Gastrocnemius medialis (tissue), 4 donors: Measurements from ENCODE around the gene RPS6KC1. TPM values are rescaled to one million over a fixed set of nuclear protein-coding genes. Genes with fewer than 3 reads are reported as not detected.

ENCODE experiments used
- ATAC-seq, 2 donors: fragments of 150-250 bp; one replicate each; pipeline ENCODE4 v1.9.1; 2016
- DNase-seq, 2 donors: peaks; one replicate each; pipeline ENCODE4 v3.0.0-alpha.2; 2019
- H3K27ac ChIP-seq, 4 donors: fragments of 200-600 bp; sonication (generic); 1 replicate in 1 of 4; 2 replicates in 3 of 4; pipeline ENCODE4 v1.5.1; 2016 to 2018; ENCODE audit warnings: mild to moderate bottlenecking in 2 of 4, moderate library complexity in 1 of 4
- H3K27me3 ChIP-seq, 3 donors: fragments of 200-600 bp; sonication (generic) in 2 of 3; 1 replicate in 1 of 3; 2 replicates in 2 of 3; pipeline versions ENCODE4 v1.5.1 to v1.6.0; 2016 to 2019; ENCODE audit warnings: mild to moderate bottlenecking in 1 of 3, moderate library complexity in 1 of 3
- H3K36me3 ChIP-seq, 2 donors: fragments of 200-600 bp; sonication (generic) in 1 of 2; one replicate each; pipeline ENCODE4 v1.5.1; 2017 to 2018
- H3K4me1 ChIP-seq, 2 donors: fragments of 200-600 bp; sonication (generic) in 1 of 2; one replicate each; pipeline ENCODE4 v1.5.1; 2016 to 2017; ENCODE audit warnings: mild to moderate bottlenecking in 2 of 2
- H3K4me3 ChIP-seq, 4 donors: fragments of 200-600 bp; sonication (generic) in 3 of 4; 1 replicate in 1 of 4; 2 replicates in 3 of 4; pipeline ENCODE4 v1.5.1; 2016 to 2019; ENCODE audit warnings: mild to moderate bottlenecking in 2 of 4
- H3K9me3 ChIP-seq, 3 donors: fragments of 200-600 bp; sonication (generic) in 2 of 3; 1 replicate in 1 of 3; 2 replicates in 2 of 3; pipeline ENCODE4 v1.5.1; 2016 to 2019
- POLR2A ChIP-seq, 2 donors: fragments of 450-650 bp; IDR thresholded peaks; one replicate each; pipeline ENCODE4 v1.6.1; 2017; ENCODE audit warnings: antibody characterized with exemption in 2 of 2, mild to moderate bottlenecking in 2 of 2, moderate library complexity in 2 of 2
- in situ Hi-C, 4 donors: fragments of 200-750 bp; cut with MboI; loops; one replicate each; pipeline versions ENCODE4 v1.15.0 to v1.8.0; 2017; ENCODE audit warnings: low sequenced_read_pairs in 4 of 4
- intact Hi-C: fragments of 100-400 bp; cut with DNase I; formaldehyde crosslinking; loops from one replicate; pipeline ENCODE4 v1.15.1; 2023; ENCODE audit warnings: low total_unique reads
- total RNA-seq, 4 donors: library from RNA; depleted of rRNA; stranded (reverse); fragments of >200 nt; gene quantifications; one replicate each; pipeline versions ENCODE4 v1.1.0 to v1.2.3, GENCODE V29; 2016
- TF ChIP-seq, protein P1 (sequence below), 5 experiments: fragments of 450-650 bp in 3 of 5; fragments of 200-600 bp in 2 of 5; sonication (generic) in 2 of 5; IDR thresholded peaks in 4 of 5; conservative IDR thresholded peaks in 1 of 5; 1 replicate in 4 of 5; 2 replicates in 1 of 5; pipeline ENCODE4 v1.5.1; 2016 to 2019; ENCODE audit warnings: antibody characterized with exemption in 5 of 5, mild to moderate bottlenecking in 3 of 5, moderate library complexity in 3 of 5

The RPS6KC1 gene
- total RNA-seq, 4 donors from 2014 or later, result 14.5 to 22.2 (median 16.2) TPM

DNA sequence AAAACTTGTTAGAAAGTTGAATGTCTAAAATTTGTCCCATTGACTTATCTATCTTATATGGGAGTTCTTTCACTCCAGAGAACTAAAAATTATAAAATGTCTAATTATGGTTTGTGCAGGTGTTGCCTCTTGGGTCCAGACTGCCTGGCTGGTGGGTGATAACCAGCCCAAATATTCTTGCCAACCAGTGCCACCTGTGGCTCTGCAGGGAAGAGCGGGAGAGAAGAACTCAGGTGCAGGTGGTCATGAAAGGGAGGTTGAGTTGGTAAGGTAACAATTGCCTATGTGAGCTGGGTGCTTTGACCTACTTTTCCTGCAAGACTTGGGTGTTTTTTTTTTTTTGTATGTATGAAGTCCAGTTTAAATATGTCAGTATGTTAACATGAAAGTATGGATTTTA, 10.2 kb downstream of the RPS6KC1 start:
- ATAC-seq (no peak), DNase-seq (no peak)
- H3K27ac ChIP-seq, result no peak overlapping the region
- H3K4me3 ChIP-seq, result no peak overlapping the region
- intact Hi-C loops, result no loop called here
- TF ChIP-seq, protein P1, sequence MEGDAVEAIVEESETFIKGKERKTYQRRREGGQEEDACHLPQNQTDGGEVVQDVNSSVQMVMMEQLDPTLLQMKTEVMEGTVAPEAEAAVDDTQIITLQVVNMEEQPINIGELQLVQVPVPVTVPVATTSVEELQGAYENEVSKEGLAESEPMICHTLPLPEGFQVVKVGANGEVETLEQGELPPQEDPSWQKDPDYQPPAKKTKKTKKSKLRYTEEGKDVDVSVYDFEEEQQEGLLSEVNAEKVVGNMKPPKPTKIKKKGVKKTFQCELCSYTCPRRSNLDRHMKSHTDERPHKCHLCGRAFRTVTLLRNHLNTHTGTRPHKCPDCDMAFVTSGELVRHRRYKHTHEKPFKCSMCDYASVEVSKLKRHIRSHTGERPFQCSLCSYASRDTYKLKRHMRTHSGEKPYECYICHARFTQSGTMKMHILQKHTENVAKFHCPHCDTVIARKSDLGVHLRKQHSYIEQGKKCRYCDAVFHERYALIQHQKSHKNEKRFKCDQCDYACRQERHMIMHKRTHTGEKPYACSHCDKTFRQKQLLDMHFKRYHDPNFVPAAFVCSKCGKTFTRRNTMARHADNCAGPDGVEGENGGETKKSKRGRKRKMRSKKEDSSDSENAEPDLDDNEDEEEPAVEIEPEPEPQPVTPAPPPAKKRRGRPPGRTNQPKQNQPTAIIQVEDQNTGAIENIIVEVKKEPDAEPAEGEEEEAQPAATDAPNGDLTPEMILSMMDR (IDR thresholded peaks at IDR 0.05 in 4 of 5, conservative IDR thresholded peaks at IDR 0.05 in 1 of 5), result no peak
- TF ChIP-seq POLR2A (IDR thresholded peaks at IDR 0.05), result no peak
- H3K4me1 ChIP-seq, result no peaks in the 10 kb centered on the region
- H3K27me3 ChIP-seq, result no peaks in the 10 kb centered on the region
- in situ Hi-C loops, result no loop called here
- H3K9me3 ChIP-seq, result no peaks in the 10 kb centered on the region
- no peaks in the 10 kb centered on the region for H3K36me3 ChIP-seq

DNA sequence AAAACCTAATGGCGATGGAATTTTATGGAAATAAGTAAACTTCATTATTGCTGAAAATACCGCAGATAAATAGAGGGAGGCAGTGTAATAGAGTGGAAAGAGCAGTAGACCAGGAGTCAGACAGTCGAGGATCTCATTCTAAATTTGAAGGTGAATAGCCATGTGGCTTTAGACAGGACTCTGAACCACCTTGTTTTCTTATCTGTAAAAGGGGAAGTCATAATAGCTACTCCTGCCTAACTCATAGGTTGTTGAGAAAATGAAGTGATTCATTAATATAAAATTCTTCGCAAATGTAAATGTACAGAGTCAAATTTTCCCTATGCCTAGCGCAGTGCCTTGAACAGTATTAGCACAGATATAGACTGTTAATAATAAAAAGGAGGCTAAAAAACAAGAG, 14.8 kb downstream of the RPS6KC1 start:
- TF ChIP-seq, protein P1 (IDR thresholded peaks at IDR 0.05 in 4 of 5, conservative IDR thresholded peaks at IDR 0.05 in 1 of 5), result no peak
- TF ChIP-seq POLR2A (IDR thresholded peaks at IDR 0.05), result no peak
- ATAC-seq (no peak), DNase-seq (no peak)
- Histone ChIP-seq H3K9me3 (no peaks in the 10 kb centered on the region), H3K27me3 (no peaks in the 10 kb centered on the region), H3K27ac (no peak overlapping the region), H3K4me3 (no peak overlapping the region), H3K4me1 (no peaks in the 10 kb centered on the region), H3K36me3 (no peaks in the 10 kb centered on the region)
- intact Hi-C loops, result no loop called here
- in situ Hi-C loops, result no loop called here

DNA sequence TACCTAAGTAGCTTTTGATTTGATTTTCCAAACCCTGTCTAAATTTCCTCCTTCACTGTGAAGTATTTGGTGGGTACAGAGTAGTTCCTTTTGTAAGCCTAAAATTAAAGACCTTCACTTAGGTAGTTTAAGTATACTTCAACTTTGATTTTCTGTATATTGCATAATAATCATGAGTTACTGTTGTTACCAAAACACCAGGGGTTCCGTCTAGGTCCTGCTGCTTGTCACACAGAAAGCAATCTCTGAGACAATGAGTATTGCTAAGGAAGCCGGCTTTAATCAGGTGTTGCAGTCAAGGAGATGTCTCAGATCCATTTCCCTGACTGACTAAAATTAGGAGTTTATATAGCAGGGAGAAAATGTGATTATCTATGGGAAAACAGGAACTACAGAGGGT, 15.3 kb downstream of the RPS6KC1 start:
- TF ChIP-seq POLR2A (IDR thresholded peaks at IDR 0.05), result no peak
- TF ChIP-seq, protein P1 (IDR thresholded peaks at IDR 0.05 in 4 of 5, conservative IDR thresholded peaks at IDR 0.05 in 1 of 5), result no peak

DNA sequence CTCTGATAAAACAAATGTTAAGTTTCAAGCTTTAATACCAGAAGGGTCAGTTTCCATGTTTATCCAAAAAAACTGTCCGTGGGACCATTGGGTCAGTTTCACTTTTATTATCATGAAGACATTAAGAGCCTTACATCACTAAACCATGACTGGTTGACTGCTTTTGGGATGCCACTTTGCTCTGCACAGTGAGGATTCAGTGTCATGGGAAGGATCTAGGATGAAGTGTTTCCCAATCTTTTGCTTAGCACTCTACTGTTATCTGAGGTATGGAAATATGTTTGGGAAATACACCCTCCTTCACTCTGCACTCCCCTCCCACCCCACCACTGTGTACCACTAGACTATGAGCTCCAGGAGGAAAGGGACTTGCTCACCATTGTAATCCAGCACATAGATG, 16.3 kb downstream of the RPS6KC1 start:
- no peaks in the 10 kb centered on the region for H3K36me3 ChIP-seq

More for the DNA sequence above, 15.3 kb downstream of the RPS6KC1 start:
- DNase-seq, result no peak
- no peak for ATAC-seq
- in situ Hi-C loops (no loop called here), intact Hi-C loops (no loop called here)
- Histone ChIP-seq H3K27ac (no peak overlapping the region), H3K27me3 (no peaks in the 10 kb centered on the region), H3K4me1 (no peaks in the 10 kb centered on the region), H3K4me3 (no peak overlapping the region), H3K9me3 (no peaks in the 10 kb centered on the region), H3K36me3 (no peaks in the 10 kb centered on the region)

More for the DNA sequence above, 16.3 kb downstream of the RPS6KC1 start:
- H3K9me3 ChIP-seq, result no peaks in the 10 kb centered on the region
- H3K4me1 ChIP-seq, result no peaks in the 10 kb centered on the region
- ATAC-seq (no peak), DNase-seq (no peak)
- H3K27me3 ChIP-seq, result no peaks in the 10 kb centered on the region
- in situ Hi-C loops (no loop called here), intact Hi-C loops (no loop called here)
- TF ChIP-seq, protein P1 (IDR thresholded peaks at IDR 0.05 in 4 of 5, conservative IDR thresholded peaks at IDR 0.05 in 1 of 5), result no peak
- TF ChIP-seq POLR2A (IDR thresholded peaks at IDR 0.05), result no peak
- no peak overlapping the region for H3K27ac ChIP-seq
- H3K4me3 ChIP-seq, result no peak overlapping the region
